ENCODE measurements around the gene C1orf226. TPM values are rescaled to one million over a fixed set of nuclear protein-coding genes. Genes with fewer than 3 reads are reported as not detected.

C1orf226 gene
- polyA plus RNA-seq, 1 experiment, result 0.07 TPM

DNA sequence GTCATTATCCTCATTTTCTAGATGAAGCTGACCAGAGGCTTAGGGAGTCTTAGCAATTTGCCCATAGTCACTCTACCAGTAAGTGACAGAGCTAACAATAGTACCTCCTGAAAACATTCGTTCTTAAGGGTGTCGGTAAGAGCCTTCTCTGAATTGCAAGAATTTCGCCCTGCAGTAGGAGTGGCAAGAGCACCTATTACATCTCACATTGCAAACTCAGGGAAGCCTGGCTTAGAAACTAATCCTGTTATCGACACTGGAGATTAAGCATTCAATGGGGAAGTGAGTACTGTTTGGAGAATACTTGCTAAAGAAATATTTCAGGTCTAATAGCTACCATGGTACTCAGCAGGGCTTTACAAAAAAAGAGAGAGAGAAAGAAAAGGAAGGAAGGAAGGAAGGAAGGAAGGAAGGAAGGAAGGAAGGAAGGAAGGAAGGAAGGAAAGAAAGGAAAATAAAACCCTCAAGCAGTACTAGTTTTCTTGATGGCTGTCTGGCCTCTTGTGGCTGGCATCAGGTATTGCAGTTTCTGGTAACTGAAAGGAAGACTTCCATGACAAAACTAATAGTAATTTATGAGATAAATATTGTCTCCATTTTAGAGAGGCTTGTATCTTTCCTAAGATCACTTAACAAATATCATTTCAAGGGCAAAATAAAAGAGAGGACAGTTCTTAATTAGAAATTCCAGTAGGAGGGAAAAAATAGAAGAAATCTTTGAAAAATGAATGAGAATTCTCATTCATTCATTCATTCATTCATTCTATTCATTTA, 10.4 kb downstream of the C1orf226 start:
- Histone ChIP-seq H3K27ac (ENCODE audit: low read depth, low read length) (no peak overlapping the region), H3K27me3 (ENCODE audit: control insufficient read depth, insufficient read depth, low read length) (peaks cover 26% of the 10 kb centered on the region), H3K9me3 (ENCODE audit: control insufficient read depth, insufficient read depth, low read length) (no peaks in the 10 kb centered on the region), H3K4me3 (ENCODE audit: low read depth, low read length) (no peak overlapping the region)
- no peak for DNase-seq (ENCODE audit: low read depth, low spot score)
- TF ChIP-seq CTCF (IDR thresholded peaks at IDR 0.05; ENCODE audit: low read depth, low read length), result peak; percentile 91
- POLR2A ChIA-PET, result no interaction called here
- CTCF ChIA-PET, result interaction anchor here (0.5 to 3.9 kb wide), 32 partner anchors 8 to 663 kb away, joined by 3 to 33 read pairs (median 5); no protein-coding TSS in a partner anchor

- POLR2A ChIA-PET, result no interaction called here
- H3K4me3 ChIP-seq (ENCODE audit: low read depth, low read length), result no peak overlapping the region
- CTCF ChIA-PET, result no interaction called here
- no peak overlapping the region for H3K27ac ChIP-seq (ENCODE audit: low read depth, low read length)
- H3K9me3 ChIP-seq (ENCODE audit: control insufficient read depth, insufficient read depth, low read length), result no peaks in the 10 kb centered on the region
- H3K27me3 ChIP-seq (ENCODE audit: control insufficient read depth, insufficient read depth, low read length), result peaks cover 26% of the 10 kb centered on the region
- TF ChIP-seq CTCF (IDR thresholded peaks at IDR 0.05; ENCODE audit: low read depth, low read length), result no peak
- DNase-seq (ENCODE audit: low read depth, low spot score), result no peak
Measured at GRCh38 chr1:162396201-162396906, 14.8 kb downstream of the C1orf226 start.

- ChIA-PET CTCF (no interaction called here), POLR2A (no interaction called here)
- no peak for DNase-seq (ENCODE audit: low read depth, low spot score)
- no peak overlapping the region for H3K4me3 ChIP-seq (ENCODE audit: low read depth, low read length)
- no peak for TF ChIP-seq CTCF (IDR thresholded peaks at IDR 0.05; ENCODE audit: low read depth, low read length)
- peaks cover 26% of the 10 kb centered on the region for H3K27me3 ChIP-seq (ENCODE audit: control insufficient read depth, insufficient read depth, low read length)
- H3K27ac ChIP-seq (ENCODE audit: low read depth, low read length), result no peak overlapping the region
- no peaks in the 10 kb centered on the region for H3K9me3 ChIP-seq (ENCODE audit: control insufficient read depth, insufficient read depth, low read length)
Measured at GRCh38 chr1:162397039-162397448, 15.5 kb downstream of the C1orf226 start.

DNA sequence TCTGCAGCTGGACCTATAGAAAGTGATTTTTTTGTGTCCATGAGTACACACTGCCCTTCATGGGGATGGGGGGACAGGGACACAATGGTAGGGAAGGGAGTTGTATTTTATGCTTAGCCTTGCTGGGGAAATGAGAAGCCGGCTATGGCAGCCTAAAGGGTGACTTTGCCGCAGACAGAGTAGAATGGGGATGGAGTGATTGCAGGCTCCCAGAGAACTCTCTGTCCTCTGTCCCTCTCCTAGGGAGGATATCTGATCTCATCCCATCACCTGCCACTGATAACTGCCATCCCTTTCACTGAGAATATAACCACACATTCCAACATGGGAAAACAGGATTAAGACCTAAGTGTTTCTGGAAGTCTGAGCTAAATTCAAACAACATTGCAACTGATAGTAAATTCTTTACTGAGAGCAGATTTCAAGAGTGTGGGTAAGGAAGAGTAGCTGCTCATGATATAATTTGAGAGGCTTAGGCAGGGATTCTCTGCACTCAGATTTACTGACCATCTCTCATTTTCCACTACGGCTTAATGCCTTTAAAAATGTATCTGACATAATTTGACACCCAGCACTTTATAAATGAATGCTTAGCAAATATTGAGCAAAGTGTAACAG, 16.5 kb downstream of the C1orf226 start:
- peaks cover 26% of the 10 kb centered on the region for H3K27me3 ChIP-seq (ENCODE audit: control insufficient read depth, insufficient read depth, low read length)
- H3K4me3 ChIP-seq (ENCODE audit: low read depth, low read length), result no peak overlapping the region
- no peak for TF ChIP-seq CTCF (IDR thresholded peaks at IDR 0.05; ENCODE audit: low read depth, low read length)
- CTCF ChIA-PET, result interaction anchor here (1.0 to 1.3 kb wide), 2 partner anchors 8 to 9 kb away, joined by 3 read pairs; no protein-coding TSS in a partner anchor
- no peak overlapping the region for H3K27ac ChIP-seq (ENCODE audit: low read depth, low read length)
- H3K9me3 ChIP-seq (ENCODE audit: control insufficient read depth, insufficient read depth, low read length), result no peaks in the 10 kb centered on the region
- POLR2A ChIA-PET, result interaction anchor here (0.6 kb wide), 1 partner anchor 35 kb away, joined by 3 read pairs; no protein-coding TSS in a partner anchor
- no peak for DNase-seq (ENCODE audit: low read depth, low spot score)
